ENCODE data around the gene NOTO. TPM values are rescaled to one million over a fixed set of nuclear protein-coding genes. Genes with fewer than 3 reads are reported as not detected.
A peak's percentile ranks its signal among the peaks of the same experiment; 100 is the strongest.

The NOTO gene
- total RNA-seq, 1 donor from 2014 or later: not detected

DNA sequence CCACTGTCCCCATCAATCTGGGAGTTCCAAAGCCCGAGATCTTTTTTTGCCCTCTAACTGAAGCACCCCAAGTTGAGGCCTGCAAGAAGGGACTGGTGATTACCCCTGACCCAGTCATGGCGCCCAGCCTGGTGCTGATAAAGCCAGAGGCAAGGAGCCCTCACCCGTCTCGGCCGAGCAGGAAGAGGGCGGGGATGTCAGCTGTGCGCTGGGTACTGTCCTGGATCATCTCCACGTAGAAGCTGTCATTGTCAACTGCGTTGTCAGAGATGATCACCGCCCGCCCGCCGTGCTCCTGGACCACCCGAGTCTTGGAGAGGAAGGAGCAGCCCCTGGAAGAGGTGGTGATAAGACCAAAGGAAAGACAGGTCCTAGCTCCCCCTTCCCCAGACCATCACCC, 26.3 kb downstream of the NOTO start:
- TF ChIP-seq, protein P1, sequence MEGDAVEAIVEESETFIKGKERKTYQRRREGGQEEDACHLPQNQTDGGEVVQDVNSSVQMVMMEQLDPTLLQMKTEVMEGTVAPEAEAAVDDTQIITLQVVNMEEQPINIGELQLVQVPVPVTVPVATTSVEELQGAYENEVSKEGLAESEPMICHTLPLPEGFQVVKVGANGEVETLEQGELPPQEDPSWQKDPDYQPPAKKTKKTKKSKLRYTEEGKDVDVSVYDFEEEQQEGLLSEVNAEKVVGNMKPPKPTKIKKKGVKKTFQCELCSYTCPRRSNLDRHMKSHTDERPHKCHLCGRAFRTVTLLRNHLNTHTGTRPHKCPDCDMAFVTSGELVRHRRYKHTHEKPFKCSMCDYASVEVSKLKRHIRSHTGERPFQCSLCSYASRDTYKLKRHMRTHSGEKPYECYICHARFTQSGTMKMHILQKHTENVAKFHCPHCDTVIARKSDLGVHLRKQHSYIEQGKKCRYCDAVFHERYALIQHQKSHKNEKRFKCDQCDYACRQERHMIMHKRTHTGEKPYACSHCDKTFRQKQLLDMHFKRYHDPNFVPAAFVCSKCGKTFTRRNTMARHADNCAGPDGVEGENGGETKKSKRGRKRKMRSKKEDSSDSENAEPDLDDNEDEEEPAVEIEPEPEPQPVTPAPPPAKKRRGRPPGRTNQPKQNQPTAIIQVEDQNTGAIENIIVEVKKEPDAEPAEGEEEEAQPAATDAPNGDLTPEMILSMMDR (IDR thresholded peaks at IDR 0.05; ENCODE audit: insufficient read depth, low read length, poor library complexity, severe bottlenecking): no peak
- H3K36me3 ChIP-seq (ENCODE audit: control insufficient read depth, insufficient read depth, low read length): peaks cover 1% of the 10 kb centered on the region
- H3K4me3 ChIP-seq (ENCODE audit: low read depth, low read length): no peak overlapping the region
- H3K27me3 ChIP-seq (ENCODE audit: control insufficient read depth, insufficient read depth, low read length): no peaks in the 10 kb centered on the region
- no peak for DNase-seq (ENCODE audit: low read depth)

DNA sequence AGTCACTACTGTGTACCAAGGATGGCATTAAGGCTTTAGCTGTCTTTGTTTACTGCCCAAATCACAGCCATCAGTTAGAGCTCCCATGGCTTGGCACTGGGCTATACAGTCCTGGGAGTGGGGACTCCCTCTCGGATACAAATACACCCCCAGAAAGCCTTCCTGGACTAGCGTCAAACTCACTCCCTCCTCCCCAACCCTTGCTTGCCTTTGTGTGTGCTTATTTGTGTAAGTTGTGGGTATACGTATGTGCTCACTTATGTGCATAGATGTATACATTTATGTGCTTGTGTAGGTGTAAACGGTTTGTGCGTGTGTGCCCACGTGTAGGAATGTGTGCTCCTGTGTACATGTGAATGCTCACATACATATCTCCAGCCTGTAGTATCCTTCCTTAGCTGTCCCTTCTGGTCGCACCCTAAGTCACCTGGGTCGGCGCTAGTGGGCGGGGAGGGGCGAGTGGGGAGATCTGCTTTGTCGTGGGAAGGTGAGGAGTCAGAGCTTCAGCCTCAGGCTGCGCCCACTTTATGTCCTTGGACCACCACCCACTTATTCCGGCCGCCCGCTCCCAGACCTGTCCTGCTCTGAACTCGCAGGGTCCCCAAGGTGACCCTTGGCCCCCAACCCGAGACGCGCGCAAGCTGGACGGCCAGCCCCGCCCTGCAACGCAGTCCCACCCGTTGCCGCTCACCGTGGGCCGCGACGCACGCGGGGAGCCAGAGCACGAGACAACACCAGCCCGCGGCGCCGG, 30.2 kb downstream of the NOTO start:
- peak overlapping the region; percentile 72 for H3K4me3 ChIP-seq (ENCODE audit: low read depth, low read length)
- no peak for DNase-seq (ENCODE audit: low read depth)
- H3K36me3 ChIP-seq (ENCODE audit: control insufficient read depth, insufficient read depth, low read length): no peaks in the 10 kb centered on the region
- TF ChIP-seq, protein P1 (IDR thresholded peaks at IDR 0.05; ENCODE audit: insufficient read depth, low read length, poor library complexity, severe bottlenecking): no peak
- H3K27me3 ChIP-seq (ENCODE audit: control insufficient read depth, insufficient read depth, low read length): no peaks in the 10 kb centered on the region

DNA sequence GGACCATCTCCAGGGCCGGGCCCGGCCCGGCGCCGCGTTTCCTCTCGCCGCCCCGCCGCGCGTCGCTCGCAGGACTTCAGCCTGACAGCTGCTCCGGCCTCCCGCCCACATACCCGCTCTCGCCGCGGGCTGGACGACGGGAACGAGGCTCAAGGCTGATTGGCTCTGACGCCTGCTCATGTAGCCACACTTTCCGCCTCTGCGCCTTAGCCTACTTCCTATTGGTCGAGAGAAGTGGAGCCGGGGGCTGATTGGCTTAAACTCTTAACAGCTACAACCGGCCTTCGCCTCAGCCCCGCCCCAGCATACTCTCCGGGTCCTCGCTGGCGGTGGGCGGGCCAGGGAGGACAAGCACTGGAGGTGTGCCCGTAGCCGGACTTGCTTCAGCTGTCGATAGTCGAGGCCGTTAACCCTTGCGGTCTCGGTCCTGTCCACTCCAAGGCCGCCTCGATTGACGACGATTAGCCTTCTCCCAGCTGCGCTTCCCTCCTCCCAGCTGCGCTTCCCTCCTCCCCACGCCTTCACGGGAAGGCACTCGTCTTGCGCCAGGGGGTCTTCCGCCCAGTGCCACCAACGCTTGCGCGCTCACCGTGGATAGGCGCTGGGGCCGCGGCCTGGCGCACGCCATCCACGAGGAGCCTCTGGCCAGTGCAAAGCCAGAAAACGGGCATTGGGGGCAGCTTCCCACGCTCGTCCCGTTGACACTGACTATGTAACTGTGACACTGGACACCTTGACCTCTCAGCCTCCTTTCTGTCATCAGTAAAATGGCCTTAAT, 31.0 kb downstream of the NOTO start, which contains the start of gene PRADC1:
TSS of gene PRADC1 (minus strand) at position 86 of the 778 bp plus-strand sequence. CDS start at position 7, 79 bp downstream.
- peak within 1 kb of the TSS; percentile 94 for H3K4me3 ChIP-seq (ENCODE audit: low read depth, low read length)
- H3K36me3 ChIP-seq (ENCODE audit: control insufficient read depth, insufficient read depth, low read length): no peaks in the 10 kb centered on the region
- no peaks in the 10 kb centered on the region for H3K27me3 ChIP-seq (ENCODE audit: control insufficient read depth, insufficient read depth, low read length)
- peak; percentile 99 for DNase-seq (ENCODE audit: low read depth)
- TF ChIP-seq, protein P1 (IDR thresholded peaks at IDR 0.05; ENCODE audit: insufficient read depth, low read length, poor library complexity, severe bottlenecking): no peak

DNA sequence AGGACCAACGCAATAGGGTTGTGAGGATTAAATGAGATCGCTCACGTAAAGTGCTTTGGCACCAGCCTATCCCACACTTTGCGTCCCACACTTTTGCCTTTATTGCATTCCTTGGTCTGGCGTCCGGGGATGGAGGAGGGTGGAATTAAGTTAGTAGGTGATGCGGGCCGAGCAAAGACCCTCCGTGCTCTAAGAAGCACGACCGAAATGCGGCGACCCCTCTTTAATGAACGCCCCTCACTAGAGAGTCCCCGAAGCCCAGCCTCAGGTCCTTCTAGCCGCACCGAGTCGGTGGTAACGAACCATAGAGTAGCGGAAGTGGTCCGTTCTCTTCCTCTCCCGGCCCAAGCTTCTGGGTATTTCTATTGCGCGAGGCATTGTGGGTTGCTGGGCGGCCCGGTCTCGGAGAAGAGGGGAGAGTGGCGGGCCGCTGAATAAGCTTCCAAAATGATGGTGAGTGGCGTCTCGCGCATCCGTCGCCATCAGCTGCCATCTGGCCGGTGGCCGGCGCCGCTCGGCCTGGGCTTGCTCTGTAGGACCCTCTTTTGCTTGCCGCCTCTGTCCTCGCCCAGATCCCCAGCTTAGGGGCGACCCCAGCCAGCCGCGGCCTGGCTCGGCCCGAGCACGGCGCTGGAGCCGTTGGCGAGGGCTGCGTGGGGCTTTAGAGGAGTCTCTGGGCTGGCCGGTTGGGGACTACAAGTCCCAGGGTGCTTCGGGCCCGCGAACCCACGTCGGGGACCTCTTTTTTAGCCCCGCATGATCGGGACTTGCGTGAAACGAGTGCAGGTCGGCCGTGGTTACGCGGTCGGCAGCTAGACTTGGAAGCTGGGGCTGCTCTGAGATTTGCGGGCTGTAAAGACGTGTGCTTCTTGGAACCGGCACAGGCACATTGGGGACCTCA, 31.8 kb downstream of the NOTO start, which contains the start of gene CCT7:
TSS of gene CCT7 (plus strand) at position 377 of the 901 bp plus-strand sequence. CDS start at position 448, 71 bp downstream.
- H3K4me3 ChIP-seq (ENCODE audit: low read depth, low read length): peak within 1 kb of the TSS; percentile 94
- H3K36me3 ChIP-seq (ENCODE audit: control insufficient read depth, insufficient read depth, low read length): no peaks in the 10 kb centered on the region
- DNase-seq (ENCODE audit: low read depth): peak; percentile 63
- no peaks in the 10 kb centered on the region for H3K27me3 ChIP-seq (ENCODE audit: control insufficient read depth, insufficient read depth, low read length)
- TF ChIP-seq, protein P1 (IDR thresholded peaks at IDR 0.05; ENCODE audit: insufficient read depth, low read length, poor library complexity, severe bottlenecking): no peak

DNA sequence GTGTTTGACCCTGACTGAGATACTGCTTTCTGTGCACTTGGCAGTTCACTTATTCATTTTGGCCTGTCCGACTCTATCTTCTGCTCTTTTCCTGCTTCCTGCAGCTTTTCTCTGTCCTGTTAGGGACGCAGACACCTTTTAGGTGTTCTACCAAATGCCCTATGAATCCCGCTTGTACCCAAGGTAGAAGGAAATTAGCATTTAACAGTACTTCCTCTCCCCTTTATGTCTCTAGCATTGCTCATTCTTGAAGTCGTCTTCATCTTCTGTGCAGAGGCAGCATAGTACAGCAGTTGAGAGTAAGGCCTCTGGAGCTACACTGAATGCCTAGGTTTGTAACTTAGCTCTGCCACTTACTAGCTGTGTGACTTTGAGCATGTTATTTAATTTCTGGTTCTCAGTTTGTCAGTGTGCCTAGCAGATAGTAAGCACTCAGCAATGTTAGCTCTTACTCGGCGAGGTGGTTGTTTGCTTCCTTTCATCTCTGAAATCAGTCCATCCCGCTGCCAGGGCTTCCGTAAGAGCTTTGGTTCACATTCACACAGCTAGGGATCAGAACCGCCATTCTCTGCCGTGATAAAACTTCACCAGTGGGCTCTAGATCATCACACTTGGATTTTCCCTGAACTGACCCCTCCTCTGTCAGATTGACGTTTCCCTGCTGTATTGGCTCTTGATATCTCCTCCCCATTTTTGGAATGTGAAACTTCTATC, 33.1 kb downstream of the NOTO start:
- Histone ChIP-seq H3K36me3 (ENCODE audit: control insufficient read depth, insufficient read depth, low read length) (no peaks in the 10 kb centered on the region), H3K27me3 (ENCODE audit: control insufficient read depth, insufficient read depth, low read length) (no peaks in the 10 kb centered on the region), H3K4me3 (ENCODE audit: low read depth, low read length) (peak overlapping the region; percentile 94)
- TF ChIP-seq, protein P1 (IDR thresholded peaks at IDR 0.05; ENCODE audit: insufficient read depth, low read length, poor library complexity, severe bottlenecking): no peak
- DNase-seq (ENCODE audit: low read depth): no peak

Data from kidney epithelial cell (primary cell).